ENCODE data around the gene RAP2A.

- TF ChIP-seq CTCF (IDR thresholded peaks at IDR 0.05) (no peak), POLR2AphosphoS5 (IDR thresholded peaks at IDR 0.05) (no peak)
Observed at GRCh38 chr13:97440598-97441170, 6.7 kb downstream of the RAP2A start.
